Tibial nerve (tissue), 4 donors: Measurements from ENCODE around the gene C7orf25.

Source experiments
- EP300 ChIP-seq, 2 donors: sonication (generic); formaldehyde crosslinking; IDR thresholded peaks; one replicate each; pipeline ENCODE4 v1.6.1; 2017; ENCODE audit warnings: antibody characterized with exemption in 2 of 2, mild to moderate bottlenecking in 1 of 2
- POLR2A ChIP-seq, 2 donors: fragments of 450-650 bp; IDR thresholded peaks; one replicate each; pipeline ENCODE4 v1.6.1; 2017; ENCODE audit warnings: antibody characterized with exemption in 2 of 2, mild to moderate bottlenecking in 2 of 2, moderate library complexity in 2 of 2
- TF ChIP-seq, protein P1 (sequence below), 5 experiments: fragments of 200-600 bp in 3 of 5; fragments of 450-650 bp in 2 of 5; sonication (generic) in 3 of 5; IDR thresholded peaks; one replicate each; pipeline ENCODE4 v1.5.1; 2016 to 2019; ENCODE audit warnings: antibody characterized with exemption in 5 of 5, mild to moderate bottlenecking in 3 of 5, moderate library complexity in 2 of 5

DNA sequence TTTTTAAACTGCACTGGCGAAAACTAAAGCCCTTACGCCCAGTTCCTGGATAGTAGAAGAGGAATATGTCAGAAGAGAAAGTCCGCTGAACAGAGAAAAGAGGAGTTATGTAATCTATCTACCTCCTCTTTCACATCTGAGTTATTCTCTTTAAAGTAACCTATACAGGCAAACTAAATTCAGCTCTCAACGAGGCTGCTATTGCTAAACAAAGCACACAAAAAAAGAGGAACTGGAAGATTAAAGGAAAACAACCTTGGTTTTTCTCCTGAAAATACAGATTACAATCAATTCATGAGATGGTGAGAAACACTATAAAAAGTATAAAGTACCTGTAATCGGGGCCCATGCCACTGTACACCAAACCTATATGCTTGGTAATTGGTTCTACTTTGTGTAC, 14.3 kb upstream of the C7orf25 start:
- TF ChIP-seq EP300 (IDR thresholded peaks at IDR 0.05) (no peak), POLR2A (IDR thresholded peaks at IDR 0.05) (no peak)
- TF ChIP-seq, protein P1, sequence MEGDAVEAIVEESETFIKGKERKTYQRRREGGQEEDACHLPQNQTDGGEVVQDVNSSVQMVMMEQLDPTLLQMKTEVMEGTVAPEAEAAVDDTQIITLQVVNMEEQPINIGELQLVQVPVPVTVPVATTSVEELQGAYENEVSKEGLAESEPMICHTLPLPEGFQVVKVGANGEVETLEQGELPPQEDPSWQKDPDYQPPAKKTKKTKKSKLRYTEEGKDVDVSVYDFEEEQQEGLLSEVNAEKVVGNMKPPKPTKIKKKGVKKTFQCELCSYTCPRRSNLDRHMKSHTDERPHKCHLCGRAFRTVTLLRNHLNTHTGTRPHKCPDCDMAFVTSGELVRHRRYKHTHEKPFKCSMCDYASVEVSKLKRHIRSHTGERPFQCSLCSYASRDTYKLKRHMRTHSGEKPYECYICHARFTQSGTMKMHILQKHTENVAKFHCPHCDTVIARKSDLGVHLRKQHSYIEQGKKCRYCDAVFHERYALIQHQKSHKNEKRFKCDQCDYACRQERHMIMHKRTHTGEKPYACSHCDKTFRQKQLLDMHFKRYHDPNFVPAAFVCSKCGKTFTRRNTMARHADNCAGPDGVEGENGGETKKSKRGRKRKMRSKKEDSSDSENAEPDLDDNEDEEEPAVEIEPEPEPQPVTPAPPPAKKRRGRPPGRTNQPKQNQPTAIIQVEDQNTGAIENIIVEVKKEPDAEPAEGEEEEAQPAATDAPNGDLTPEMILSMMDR (IDR thresholded peaks at IDR 0.05) = no peak
